Activated CD8-positive, alpha-beta memory T cell treated with anti-CD3 and anti-CD28 coated beads for 24 hours (primary cell): ENCODE data around the gene ZNRF3.
"Not testable (repeated sequence)": the region's sequence is repeated elsewhere in the genome, so short reads cannot be mapped to it uniquely, and the experiment has no call there.

ENCODE experiments used
- DNase-seq: peaks from one replicate; pipeline ENCODE4 v3.0.0-alpha.2; 2020

The ZNRF3 gene

GRCh38 chr22:28935713-28936112 lies 52.3 kb downstream of the ZNRF3 start:
- DNase-seq = no peak

GRCh38 chr22:28936200-28936599 lies 52.8 kb downstream of the ZNRF3 start:
- no peak for DNase-seq

GRCh38 chr22:28937206-28938025 lies 54.0 kb downstream of the ZNRF3 start:
- DNase-seq = no peak

GRCh38 chr22:28938286-28938833 lies 55.0 kb downstream of the ZNRF3 start:
- DNase-seq = no peak

- no peak for DNase-seq
Observed at GRCh38 chr22:28939394-28939793, 56.0 kb downstream of the ZNRF3 start.

GRCh38 chr22:28939932-28940331 lies 56.6 kb downstream of the ZNRF3 start:
- no peak for DNase-seq

GRCh38 chr22:28940441-28940840 lies 57.1 kb downstream of the ZNRF3 start:
- DNase-seq = no peak

GRCh38 chr22:28942333-28942732 lies 59.0 kb downstream of the ZNRF3 start:
- no peak for DNase-seq

- DNase-seq = no peak
Observed at GRCh38 chr22:28942801-28943500, 59.6 kb downstream of the ZNRF3 start.

GRCh38 chr22:28943501-28943879 lies 60.1 kb downstream of the ZNRF3 start:
- DNase-seq = no peak

GRCh38 chr22:28947125-28947524 lies 63.8 kb downstream of the ZNRF3 start:
- DNase-seq = no peak

- no peak for DNase-seq
Observed at GRCh38 chr22:28948424-28948823, 65.1 kb downstream of the ZNRF3 start.

GRCh38 chr22:28948860-28949551 lies 65.6 kb downstream of the ZNRF3 start:
- DNase-seq = not testable (repeated sequence)

GRCh38 chr22:28949788-28950187 lies 66.4 kb downstream of the ZNRF3 start:
- DNase-seq = no peak

GRCh38 chr22:28950617-28951411 lies 67.4 kb downstream of the ZNRF3 start:
- DNase-seq = no peak

GRCh38 chr22:28951530-28951929 lies 68.2 kb downstream of the ZNRF3 start:
- DNase-seq = no peak

GRCh38 chr22:28951969-28952521 lies 68.7 kb downstream of the ZNRF3 start:
- DNase-seq = no peak

GRCh38 chr22:28952857-28953256 lies 69.5 kb downstream of the ZNRF3 start:
- no peak for DNase-seq

GRCh38 chr22:28953403-28953802 lies 70.0 kb downstream of the ZNRF3 start:
- no peak for DNase-seq

- DNase-seq = no peak
Observed at GRCh38 chr22:28953976-28954880, 70.9 kb downstream of the ZNRF3 start.

GRCh38 chr22:28955817-28956216 lies 72.4 kb downstream of the ZNRF3 start:
- DNase-seq = peak; percentile 87
